Activated CD4-positive, alpha-beta memory T cell treated with anti-CD3 and anti-CD28 coated beads for 36 hours (primary cell): ENCODE data around the gene TBC1D7. TPM values are rescaled to one million over a fixed set of nuclear protein-coding genes. Genes with fewer than 3 reads are reported as not detected.

Source experiments
- CTCF ChIA-PET: fragments of 350-600 bp; sonication (Branson Sonifier 250); formaldehyde crosslinking; loops from one replicate; lab custom pipeline; 2021; ENCODE audit warnings: antibody characterized with exemption, inconsistent platforms; lab: Charles Lee
- POLR2A ChIA-PET: fragments of 350-600 bp; sonication (Branson Sonifier 250); formaldehyde crosslinking; loops from one replicate; lab custom pipeline; 2021; ENCODE audit warnings: antibody characterized with exemption; lab: Charles Lee
- DNase-seq: peaks from one replicate; pipeline ENCODE4 v3.0.0-alpha.2; 2020
- H3K27ac Mint-ChIP-seq: one replicate; pipeline ENCODE4 v1.8.0; 2021; ENCODE audit warnings: mixed read lengths
- H3K27me3 Mint-ChIP-seq: one replicate; pipeline ENCODE4 v1.8.0; 2021; ENCODE audit warnings: mixed read lengths
- H3K36me3 Mint-ChIP-seq: one replicate; pipeline ENCODE4 v1.8.0; 2021; ENCODE audit warnings: mixed read lengths
- H3K4me1 Mint-ChIP-seq: one replicate; pipeline ENCODE4 v1.8.0; 2021; ENCODE audit warnings: low read depth, mixed read lengths
- H3K4me3 Mint-ChIP-seq: one replicate; pipeline ENCODE4 v1.8.0; 2021; ENCODE audit warnings: mild to moderate bottlenecking, mixed read lengths
- H3K9me3 Mint-ChIP-seq: one replicate; pipeline ENCODE4 v1.8.0; 2021; ENCODE audit warnings: mixed read lengths
- intact Hi-C: fragments of 100-400 bp; cut with micrococcal nuclease; formaldehyde crosslinking; loops from one replicate; pipeline ENCODE4 v1.15.1; 2023
- total RNA-seq, 2 experiments: library from RNA; stranded (reverse); gene quantifications; one replicate each; pipeline ENCODE4 v1.2.3, GENCODE V29; 2021

TBC1D7 gene
- 10 to 100 TPM; 20.6 to 21.7 TPM for total RNA-seq

GRCh38 chr6:13328076-13328874 is at the start of gene TBC1D7:
Gene TBC1D7, minus strand, starts transcription at chr6:13328537. Its CDS starts 1,639 bp downstream, at chr6:13326898.
- Mint-ChIP-seq H3K36me3 (peaks cover 11% of the 10 kb centered on the region), H3K27me3 (no peaks in the 10 kb centered on the region), H3K4me1 (peaks cover 20% of the 10 kb centered on the region), H3K27ac (peak within 1 kb of the TSS; percentile 90), H3K4me3 (peak within 1 kb of the TSS; percentile 90), H3K9me3 (no peaks in the 10 kb centered on the region)
- DNase-seq: peak; percentile 96
- CTCF ChIA-PET: interaction anchor here (0.9 to 5.7 kb wide), 16 partner anchors 10 to 417 kb away, joined by 3 to 54 read pairs (median 3); partner anchors contain the start of genes NOL7 and SIRT5
- intact Hi-C loops: loop anchor here (1.0 to 5.0 kb wide), 5 partner anchors 25 to 417 kb away; no protein-coding TSS in a partner anchor
- POLR2A ChIA-PET: interaction anchor here (0.6 to 3.9 kb wide), 12 partner anchors 11 to 287 kb away, joined by 3 to 39 read pairs (median 5); partner anchors contain the start of genes NOL7 and SIRT5

- Mint-ChIP-seq H3K4me3 (no peak overlapping the region), H3K27ac (no peak overlapping the region), H3K27me3 (no peaks in the 10 kb centered on the region), H3K9me3 (no peaks in the 10 kb centered on the region), H3K4me1 (peaks cover 20% of the 10 kb centered on the region), H3K36me3 (no peaks in the 10 kb centered on the region)
- POLR2A ChIA-PET: no interaction called here
- DNase-seq: no peak
- CTCF ChIA-PET: no interaction called here
- intact Hi-C loops: no loop called here
Observed at GRCh38 chr6:13377054-13377758, 48.9 kb upstream of the TBC1D7 start.

GRCh38 chr6:13375360-13375878 is 47.1 kb upstream of the TBC1D7 start:
- no peaks in the 10 kb centered on the region for H3K9me3 Mint-ChIP-seq
- H3K36me3 Mint-ChIP-seq: no peaks in the 10 kb centered on the region
- intact Hi-C loops: loop anchor here (1.0 kb wide), 3 partner anchors 19 to 199 kb away; partner anchors contain the start of gene SIRT5
- peaks cover 20% of the 10 kb centered on the region for H3K4me1 Mint-ChIP-seq
- H3K4me3 Mint-ChIP-seq: no peak overlapping the region
- ChIA-PET CTCF (interaction anchor here (0.6 to 2.0 kb wide), 3 partner anchors 18 to 200 kb away, joined by 3 to 6 read pairs (median 4); partner anchors contain the start of gene SIRT5), POLR2A (interaction anchor here (0.8 to 1.5 kb wide), 6 partner anchors 20 to 200 kb away, joined by 3 to 6 read pairs (median 4); partner anchors contain the start of genes GFOD1 and TBC1D7)
- H3K27me3 Mint-ChIP-seq: no peaks in the 10 kb centered on the region
- peak; percentile 72 for DNase-seq
- no peak overlapping the region for H3K27ac Mint-ChIP-seq

GRCh38 chr6:13373919-13374318 is 45.6 kb upstream of the TBC1D7 start:
- Mint-ChIP-seq H3K27me3 (no peaks in the 10 kb centered on the region), H3K4me1 (peaks cover 20% of the 10 kb centered on the region), H3K27ac (no peak overlapping the region), H3K4me3 (no peak overlapping the region), H3K9me3 (no peaks in the 10 kb centered on the region), H3K36me3 (no peaks in the 10 kb centered on the region)
- CTCF ChIA-PET: no interaction called here
- intact Hi-C loops: no loop called here
- DNase-seq: no peak
- POLR2A ChIA-PET: no interaction called here

- no peaks in the 10 kb centered on the region for H3K27me3 Mint-ChIP-seq
- H3K36me3 Mint-ChIP-seq: no peaks in the 10 kb centered on the region
- H3K9me3 Mint-ChIP-seq: no peaks in the 10 kb centered on the region
- no peak for DNase-seq
- intact Hi-C loops: no loop called here
- no peak overlapping the region for H3K27ac Mint-ChIP-seq
- H3K4me1 Mint-ChIP-seq: peaks cover 20% of the 10 kb centered on the region
- ChIA-PET CTCF (interaction anchor here (0.6 kb wide), 1 partner anchor 10 kb away, joined by 5 read pairs; no protein-coding TSS in a partner anchor), POLR2A (interaction anchor here (0.7 kb wide), 1 partner anchor 32 kb away, joined by 3 read pairs; no protein-coding TSS in a partner anchor)
- no peak overlapping the region for H3K4me3 Mint-ChIP-seq
Observed at GRCh38 chr6:13373488-13373886, 45.1 kb upstream of the TBC1D7 start.

GRCh38 chr6:13372688-13373487 is 44.6 kb upstream of the TBC1D7 start:
- Mint-ChIP-seq H3K4me3 (no peak overlapping the region), H3K9me3 (no peaks in the 10 kb centered on the region), H3K4me1 (peaks cover 20% of the 10 kb centered on the region), H3K27me3 (no peaks in the 10 kb centered on the region), H3K27ac (no peak overlapping the region), H3K36me3 (no peaks in the 10 kb centered on the region)
- no peak for DNase-seq
- ChIA-PET CTCF (interaction anchor here (0.6 kb wide), 1 partner anchor 10 kb away, joined by 5 read pairs; no protein-coding TSS in a partner anchor), POLR2A (interaction anchor here (0.7 kb wide), 1 partner anchor 32 kb away, joined by 3 read pairs; no protein-coding TSS in a partner anchor)
- intact Hi-C loops: no loop called here

GRCh38 chr6:13372076-13372475 is 43.7 kb upstream of the TBC1D7 start:
- intact Hi-C loops: no loop called here
- CTCF ChIA-PET: no interaction called here
- no peak for DNase-seq
- H3K4me1 Mint-ChIP-seq: peaks cover 20% of the 10 kb centered on the region
- H3K4me3 Mint-ChIP-seq: no peak overlapping the region
- POLR2A ChIA-PET: no interaction called here
- no peaks in the 10 kb centered on the region for H3K27me3 Mint-ChIP-seq
- no peaks in the 10 kb centered on the region for H3K9me3 Mint-ChIP-seq
- no peaks in the 10 kb centered on the region for H3K36me3 Mint-ChIP-seq
- H3K27ac Mint-ChIP-seq: no peak overlapping the region

GRCh38 chr6:13371421-13372072 is 43.2 kb upstream of the TBC1D7 start:
- Mint-ChIP-seq H3K36me3 (no peaks in the 10 kb centered on the region), H3K4me1 (peaks cover 20% of the 10 kb centered on the region), H3K27ac (no peak overlapping the region), H3K27me3 (no peaks in the 10 kb centered on the region), H3K4me3 (no peak overlapping the region), H3K9me3 (no peaks in the 10 kb centered on the region)
- DNase-seq: no peak
- ChIA-PET CTCF (no interaction called here), POLR2A (no interaction called here)
- intact Hi-C loops: no loop called here

- ChIA-PET POLR2A (no interaction called here), CTCF (no interaction called here)
- intact Hi-C loops: no loop called here
- no peak overlapping the region for H3K4me3 Mint-ChIP-seq
- no peak for DNase-seq
- H3K4me1 Mint-ChIP-seq: peaks cover 16% of the 10 kb centered on the region
- H3K36me3 Mint-ChIP-seq: no peaks in the 10 kb centered on the region
- no peaks in the 10 kb centered on the region for H3K9me3 Mint-ChIP-seq
- H3K27ac Mint-ChIP-seq: no peak overlapping the region
- no peaks in the 10 kb centered on the region for H3K27me3 Mint-ChIP-seq
Observed at GRCh38 chr6:13370623-13371022, 42.3 kb upstream of the TBC1D7 start.

- peaks cover 8% of the 10 kb centered on the region for H3K4me1 Mint-ChIP-seq
- no peaks in the 10 kb centered on the region for H3K27me3 Mint-ChIP-seq
- no peak for DNase-seq
- ChIA-PET POLR2A (no interaction called here), CTCF (no interaction called here)
- intact Hi-C loops: no loop called here
- H3K36me3 Mint-ChIP-seq: no peaks in the 10 kb centered on the region
- no peaks in the 10 kb centered on the region for H3K9me3 Mint-ChIP-seq
- H3K4me3 Mint-ChIP-seq: no peak overlapping the region
- H3K27ac Mint-ChIP-seq: no peak overlapping the region
Observed at GRCh38 chr6:13369591-13369990, 41.3 kb upstream of the TBC1D7 start.

GRCh38 chr6:13368731-13369115 is 40.4 kb upstream of the TBC1D7 start:
- CTCF ChIA-PET: no interaction called here
- no peak overlapping the region for H3K4me3 Mint-ChIP-seq
- H3K9me3 Mint-ChIP-seq: no peaks in the 10 kb centered on the region
- DNase-seq: no peak
- peaks cover 5% of the 10 kb centered on the region for H3K4me1 Mint-ChIP-seq
- H3K27ac Mint-ChIP-seq: no peak overlapping the region
- POLR2A ChIA-PET: no interaction called here
- intact Hi-C loops: no loop called here
- H3K27me3 Mint-ChIP-seq: no peaks in the 10 kb centered on the region
- H3K36me3 Mint-ChIP-seq: no peaks in the 10 kb centered on the region
